Mucosa of rectum (tissue), 2 donors: ENCODE results near the gene NANP.
"Not testable (repeated sequence)": the region's sequence is repeated elsewhere in the genome, so short reads cannot be mapped to it uniquely, and the experiment has no call there.

Experiments
- H3K27ac ChIP-seq, 2 donors: one replicate each; pipeline ENCODE4 v1.7.0; 2013; ENCODE audit warnings: inconsistent platforms in 2 of 2, low read depth in 2 of 2, low read length in 2 of 2
- H3K27me3 ChIP-seq, 2 donors: one replicate each; pipeline ENCODE4 v1.7.0; 2013; ENCODE audit warnings: low read length in 2 of 2; ENCODE audit not compliant: control insufficient read depth in 2 of 2, insufficient read depth in 2 of 2
- H3K36me3 ChIP-seq, 2 donors: one replicate each; pipeline ENCODE4 v1.7.0; 2013; ENCODE audit warnings: low read length in 2 of 2; ENCODE audit not compliant: control insufficient read depth in 2 of 2, insufficient read depth in 2 of 2
- H3K4me1 ChIP-seq, 2 donors: one replicate each; pipeline ENCODE4 v1.7.0; 2013; ENCODE audit warnings: low read length in 2 of 2, mild to moderate bottlenecking in 1 of 2; ENCODE audit not compliant: control insufficient read depth in 2 of 2, insufficient read depth in 2 of 2
- H3K4me3 ChIP-seq, 2 donors: one replicate each; pipeline ENCODE4 v1.7.0; 2013; ENCODE audit warnings: low read length in 2 of 2
- H3K9ac ChIP-seq, 2 donors: one replicate each; pipeline ENCODE4 v1.7.0; 2013; ENCODE audit warnings: low read length in 2 of 2, low read depth in 1 of 2, mild to moderate bottlenecking in 1 of 2
- H3K9me3 ChIP-seq, 2 donors: one replicate each; pipeline ENCODE4 v1.7.0; 2013; ENCODE audit warnings: low read length in 2 of 2; ENCODE audit not compliant: control insufficient read depth in 2 of 2
- donor health status: healthy.
- donor health status: Normal muscosa, but diverticular disease.

The NANP gene

GRCh38 chr20:25606094-25606695, 17.6 kb downstream of the NANP start:
- no peak overlapping the region for H3K4me3 ChIP-seq
- H3K4me1 ChIP-seq: no peaks in the 10 kb centered on the region
- no peaks in the 10 kb centered on the region for H3K9me3 ChIP-seq
- no peaks in the 10 kb centered on the region for H3K36me3 ChIP-seq
- H3K27ac ChIP-seq: no peak overlapping the region
- no peaks in the 10 kb centered on the region for H3K27me3 ChIP-seq
- no peak overlapping the region for H3K9ac ChIP-seq

GRCh38 chr20:25605148-25605547, 18.7 kb downstream of the NANP start:
- Histone ChIP-seq H3K36me3 (no peaks in the 10 kb centered on the region), H3K9ac (no peak overlapping the region), H3K9me3 (no peaks in the 10 kb centered on the region), H3K27ac (no peak overlapping the region), H3K4me1 (no peaks in the 10 kb centered on the region), H3K4me3 (no peak overlapping the region), H3K27me3 (no peaks in the 10 kb centered on the region)

- no peak overlapping the region for H3K4me3 ChIP-seq
- H3K4me1 ChIP-seq: no peaks in the 10 kb centered on the region
- no peak overlapping the region for H3K27ac ChIP-seq
- H3K9me3 ChIP-seq: no peaks in the 10 kb centered on the region
- no peaks in the 10 kb centered on the region for H3K27me3 ChIP-seq
- H3K9ac ChIP-seq: no peak overlapping the region
- H3K36me3 ChIP-seq: no peaks in the 10 kb centered on the region
Observed at GRCh38 chr20:25604611-25605010, 19.2 kb downstream of the NANP start.

GRCh38 chr20:25602914-25603309, 20.9 kb downstream of the NANP start:
- not testable (repeated sequence) for H3K27ac ChIP-seq, H3K4me1 ChIP-seq, H3K9ac ChIP-seq, H3K36me3 ChIP-seq, H3K27me3 ChIP-seq, H3K9me3 ChIP-seq, H3K4me3 ChIP-seq

GRCh38 chr20:25602191-25602913, 21.5 kb downstream of the NANP start:
- H3K9me3 ChIP-seq, H3K27me3 ChIP-seq, H3K4me1 ChIP-seq, H3K27ac ChIP-seq, H3K4me3 ChIP-seq, H3K36me3 ChIP-seq, H3K9ac ChIP-seq: not testable (repeated sequence)

- no peak overlapping the region for H3K9ac ChIP-seq
- H3K4me1 ChIP-seq: no peaks in the 10 kb centered on the region
- H3K9me3 ChIP-seq: no peaks in the 10 kb centered on the region
- H3K27ac ChIP-seq: no peak overlapping the region
- no peaks in the 10 kb centered on the region for H3K36me3 ChIP-seq
- H3K27me3 ChIP-seq: no peaks in the 10 kb centered on the region
- no peak overlapping the region for H3K4me3 ChIP-seq
Observed at GRCh38 chr20:25601659-25602058, 22.2 kb downstream of the NANP start.

GRCh38 chr20:25600632-25601031, 23.2 kb downstream of the NANP start:
- Histone ChIP-seq H3K9me3 (no peaks in the 10 kb centered on the region), H3K4me1 (no peaks in the 10 kb centered on the region), H3K9ac (no peak overlapping the region), H3K36me3 (no peaks in the 10 kb centered on the region), H3K4me3 (no peak overlapping the region), H3K27me3 (no peaks in the 10 kb centered on the region), H3K27ac (no peak overlapping the region)

- no peaks in the 10 kb centered on the region for H3K27me3 ChIP-seq
- H3K9me3 ChIP-seq: no peaks in the 10 kb centered on the region
- no peak overlapping the region for H3K9ac ChIP-seq
- no peaks in the 10 kb centered on the region for H3K4me1 ChIP-seq
- H3K27ac ChIP-seq: no peak overlapping the region
- no peaks in the 10 kb centered on the region for H3K36me3 ChIP-seq
- no peak overlapping the region for H3K4me3 ChIP-seq
Observed at GRCh38 chr20:25592135-25592852, 31.5 kb downstream of the NANP start.

- H3K27me3 ChIP-seq, H3K27ac ChIP-seq, H3K9me3 ChIP-seq, H3K4me1 ChIP-seq, H3K9ac ChIP-seq, H3K36me3 ChIP-seq, H3K4me3 ChIP-seq: not testable (repeated sequence)
Observed at GRCh38 chr20:25590778-25591177, 33.0 kb downstream of the NANP start.

GRCh38 chr20:25588491-25588890, 35.3 kb downstream of the NANP start:
- no peak overlapping the region for H3K4me3 ChIP-seq
- no peak overlapping the region for H3K27ac ChIP-seq
- H3K4me1 ChIP-seq: peaks cover 0 to 4% of the 10 kb centered on the region in 2 donors
- no peaks in the 10 kb centered on the region for H3K27me3 ChIP-seq
- H3K36me3 ChIP-seq: no peaks in the 10 kb centered on the region
- no peaks in the 10 kb centered on the region for H3K9me3 ChIP-seq
- no peak overlapping the region for H3K9ac ChIP-seq
